ENCODE results near the gene MMD. TPM values are rescaled to one million over a fixed set of nuclear protein-coding genes. Genes with fewer than 3 reads are reported as not detected.

The MMD gene
- total and polyA plus RNA-seq, 2 of the 13 experiments (the other 11 are each of a cell fraction or from before 2014, with no cell fraction given), result 121 to 225 TPM

DNA sequence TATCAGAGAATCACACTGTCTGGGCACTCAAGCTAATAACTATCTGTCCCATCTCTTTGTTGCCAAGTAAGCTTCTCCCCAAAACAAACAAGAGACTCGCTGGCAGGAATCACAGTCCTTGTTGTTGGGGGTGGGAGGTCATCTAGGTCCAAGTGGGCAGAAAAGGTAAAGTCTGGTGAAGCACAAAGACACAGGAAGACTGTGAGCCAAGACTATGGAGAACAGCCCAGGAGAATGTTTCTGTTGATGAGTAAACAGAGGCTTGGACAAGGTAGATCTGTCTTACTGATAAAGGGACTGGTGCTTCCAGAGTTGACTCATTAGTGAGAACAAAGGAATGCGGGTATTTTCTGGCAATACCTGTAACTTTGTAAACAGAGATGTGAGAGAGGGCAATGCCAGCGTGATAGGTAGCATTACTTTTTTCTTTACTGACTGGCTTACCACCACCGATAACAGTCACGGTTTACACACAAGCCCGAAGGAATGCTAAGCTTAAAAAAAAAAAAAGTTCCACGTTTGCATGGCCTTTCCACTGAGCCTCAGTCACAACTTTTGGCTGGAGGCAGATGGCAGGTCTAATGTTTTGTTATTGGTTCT lies 11.5 kb upstream of the MMD start (continued):
- TF ChIP-seq, protein P1, sequence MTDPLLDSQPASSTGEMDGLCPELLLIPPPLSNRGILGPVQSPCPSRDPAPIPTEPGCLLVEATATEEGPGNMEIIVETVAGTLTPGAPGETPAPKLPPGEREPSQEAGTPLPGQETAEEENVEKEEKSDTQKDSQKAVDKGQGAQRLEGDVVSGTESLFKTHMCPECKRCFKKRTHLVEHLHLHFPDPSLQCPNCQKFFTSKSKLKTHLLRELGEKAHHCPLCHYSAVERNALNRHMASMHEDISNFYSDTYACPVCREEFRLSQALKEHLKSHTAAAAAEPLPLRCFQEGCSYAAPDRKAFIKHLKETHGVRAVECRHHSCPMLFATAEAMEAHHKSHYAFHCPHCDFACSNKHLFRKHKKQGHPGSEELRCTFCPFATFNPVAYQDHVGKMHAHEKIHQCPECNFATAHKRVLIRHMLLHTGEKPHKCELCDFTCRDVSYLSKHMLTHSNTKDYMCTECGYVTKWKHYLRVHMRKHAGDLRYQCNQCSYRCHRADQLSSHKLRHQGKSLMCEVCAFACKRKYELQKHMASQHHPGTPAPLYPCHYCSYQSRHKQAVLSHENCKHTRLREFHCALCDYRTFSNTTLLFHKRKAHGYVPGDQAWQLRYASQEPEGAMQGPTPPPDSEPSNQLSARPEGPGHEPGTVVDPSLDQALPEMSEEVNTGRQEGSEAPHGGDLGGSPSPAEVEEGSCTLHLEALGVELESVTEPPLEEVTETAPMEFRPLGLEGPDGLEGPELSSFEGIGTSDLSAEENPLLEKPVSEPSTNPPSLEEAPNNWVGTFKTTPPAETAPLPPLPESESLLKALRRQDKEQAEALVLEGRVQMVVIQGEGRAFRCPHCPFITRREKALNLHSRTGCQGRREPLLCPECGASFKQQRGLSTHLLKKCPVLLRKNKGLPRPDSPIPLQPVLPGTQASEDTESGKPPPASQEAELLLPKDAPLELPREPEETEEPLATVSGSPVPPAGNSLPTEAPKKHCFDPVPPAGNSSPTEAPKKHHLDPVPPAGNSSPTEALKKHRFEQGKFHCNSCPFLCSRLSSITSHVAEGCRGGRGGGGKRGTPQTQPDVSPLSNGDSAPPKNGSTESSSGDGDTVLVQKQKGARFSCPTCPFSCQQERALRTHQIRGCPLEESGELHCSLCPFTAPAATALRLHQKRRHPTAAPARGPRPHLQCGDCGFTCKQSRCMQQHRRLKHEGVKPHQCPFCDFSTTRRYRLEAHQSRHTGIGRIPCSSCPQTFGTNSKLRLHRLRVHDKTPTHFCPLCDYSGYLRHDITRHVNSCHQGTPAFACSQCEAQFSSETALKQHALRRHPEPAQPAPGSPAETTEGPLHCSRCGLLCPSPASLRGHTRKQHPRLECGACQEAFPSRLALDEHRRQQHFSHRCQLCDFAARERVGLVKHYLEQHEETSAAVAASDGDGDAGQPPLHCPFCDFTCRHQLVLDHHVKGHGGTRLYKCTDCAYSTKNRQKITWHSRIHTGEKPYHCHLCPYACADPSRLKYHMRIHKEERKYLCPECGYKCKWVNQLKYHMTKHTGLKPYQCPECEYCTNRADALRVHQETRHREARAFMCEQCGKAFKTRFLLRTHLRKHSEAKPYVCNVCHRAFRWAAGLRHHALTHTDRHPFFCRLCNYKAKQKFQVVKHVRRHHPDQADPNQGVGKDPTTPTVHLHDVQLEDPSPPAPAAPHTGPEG (CRISPR knock-in tag; IDR thresholded peaks at IDR 0.05), result no peak; the same call in 1 of the 2 replicates
- TF ChIP-seq ZBTB21 (CRISPR knock-in tag; IDR thresholded peaks at IDR 0.05), result no peak
- no peak for TF ChIP-seq ZSCAN21 (CRISPR knock-in tag; IDR thresholded peaks at IDR 0.05; ENCODE audit: borderline replicate concordance)
- peak; percentile 76 for TF ChIP-seq NCOA2 (CRISPR knock-in tag; IDR thresholded peaks at IDR 0.05)
- TF ChIP-seq SOX5 (CRISPR knock-in tag; IDR thresholded peaks at IDR 0.05; ENCODE audit: borderline replicate concordance), result peak; percentile 96
- TF ChIP-seq RARA (CRISPR knock-in tag; IDR thresholded peaks at IDR 0.05), result peak; percentile 69
- peak; percentile 81 for TF ChIP-seq RXRB (CRISPR knock-in tag; IDR thresholded peaks at IDR 0.05; ENCODE audit: borderline replicate concordance)
- TF ChIP-seq, protein P2, sequence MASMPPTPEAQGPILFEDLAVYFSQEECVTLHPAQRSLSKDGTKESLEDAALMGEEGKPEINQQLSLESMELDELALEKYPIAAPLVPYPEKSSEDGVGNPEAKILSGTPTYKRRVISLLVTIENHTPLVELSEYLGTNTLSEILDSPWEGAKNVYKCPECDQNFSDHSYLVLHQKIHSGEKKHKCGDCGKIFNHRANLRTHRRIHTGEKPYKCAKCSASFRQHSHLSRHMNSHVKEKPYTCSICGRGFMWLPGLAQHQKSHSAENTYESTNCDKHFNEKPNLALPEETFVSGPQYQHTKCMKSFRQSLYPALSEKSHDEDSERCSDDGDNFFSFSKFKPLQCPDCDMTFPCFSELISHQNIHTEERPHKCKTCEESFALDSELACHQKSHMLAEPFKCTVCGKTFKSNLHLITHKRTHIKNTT (CRISPR knock-in tag; IDR thresholded peaks at IDR 0.05), result no peak
- no peak for TF ChIP-seq NCOA1 (CRISPR knock-in tag; IDR thresholded peaks at IDR 0.05)
- TF ChIP-seq CHD4 (IDR thresholded peaks at IDR 0.05; ENCODE audit: borderline replicate concordance, low read length), result no peak
- no peak for TF ChIP-seq ZNF781 (CRISPR knock-in tag; IDR thresholded peaks at IDR 0.05; ENCODE audit: borderline replicate concordance, not compliant biosample characterization)
- TF ChIP-seq KDM1A (CRISPR knock-in tag; IDR thresholded peaks at IDR 0.05), result no peak
- TF ChIP-seq, protein P3, sequence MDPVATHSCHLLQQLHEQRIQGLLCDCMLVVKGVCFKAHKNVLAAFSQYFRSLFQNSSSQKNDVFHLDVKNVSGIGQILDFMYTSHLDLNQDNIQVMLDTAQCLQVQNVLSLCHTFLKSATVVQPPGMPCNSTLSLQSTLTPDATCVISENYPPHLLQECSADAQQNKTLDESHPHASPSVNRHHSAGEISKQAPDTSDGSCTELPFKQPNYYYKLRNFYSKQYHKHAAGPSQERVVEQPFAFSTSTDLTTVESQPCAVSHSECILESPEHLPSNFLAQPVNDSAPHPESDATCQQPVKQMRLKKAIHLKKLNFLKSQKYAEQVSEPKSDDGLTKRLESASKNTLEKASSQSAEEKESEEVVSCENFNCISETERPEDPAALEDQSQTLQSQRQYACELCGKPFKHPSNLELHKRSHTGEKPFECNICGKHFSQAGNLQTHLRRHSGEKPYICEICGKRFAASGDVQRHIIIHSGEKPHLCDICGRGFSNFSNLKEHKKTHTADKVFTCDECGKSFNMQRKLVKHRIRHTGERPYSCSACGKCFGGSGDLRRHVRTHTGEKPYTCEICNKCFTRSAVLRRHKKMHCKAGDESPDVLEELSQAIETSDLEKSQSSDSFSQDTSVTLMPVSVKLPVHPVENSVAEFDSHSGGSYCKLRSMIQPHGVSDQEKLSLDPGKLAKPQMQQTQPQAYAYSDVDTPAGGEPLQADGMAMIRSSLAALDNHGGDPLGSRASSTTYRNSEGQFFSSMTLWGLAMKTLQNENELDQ (CRISPR knock-in tag; IDR thresholded peaks at IDR 0.05; ENCODE audit: borderline replicate concordance), result no peak
- TF ChIP-seq ZNF263 (CRISPR knock-in tag; IDR thresholded peaks at IDR 0.05), result no peak
- peak; percentile 69; the same call in 1 of the 2 replicates for TF ChIP-seq SOX13 (IDR thresholded peaks at IDR 0.05)
- TF ChIP-seq SOX13 (CRISPR knock-in tag; conservative IDR thresholded peaks at IDR 0.05 in 1 of 2, IDR thresholded peaks at IDR 0.05 in 1 of 2), result peak in 1 of 2 experiments; percentile 96; a peak in 2 of 4 replicates
- TF ChIP-seq TCF7L2 (IDR thresholded peaks at IDR 0.05; ENCODE audit: low read depth, low read length), result peak; percentile 13; the same call in 1 of the 2 replicates
